GM11168 (cell line): ENCODE results near the gene HSPD1.

Experiments used
- in situ Hi-C: fragments of 300-500 bp; cut with MboI; formaldehyde crosslinking; loops from one replicate; pipeline ENCODE4 v1.12.0; 2022; ENCODE audit warnings: low sequenced_read_pairs; ENCODE audit not compliant: unreplicated experiment

The HSPD1 gene

DNA sequence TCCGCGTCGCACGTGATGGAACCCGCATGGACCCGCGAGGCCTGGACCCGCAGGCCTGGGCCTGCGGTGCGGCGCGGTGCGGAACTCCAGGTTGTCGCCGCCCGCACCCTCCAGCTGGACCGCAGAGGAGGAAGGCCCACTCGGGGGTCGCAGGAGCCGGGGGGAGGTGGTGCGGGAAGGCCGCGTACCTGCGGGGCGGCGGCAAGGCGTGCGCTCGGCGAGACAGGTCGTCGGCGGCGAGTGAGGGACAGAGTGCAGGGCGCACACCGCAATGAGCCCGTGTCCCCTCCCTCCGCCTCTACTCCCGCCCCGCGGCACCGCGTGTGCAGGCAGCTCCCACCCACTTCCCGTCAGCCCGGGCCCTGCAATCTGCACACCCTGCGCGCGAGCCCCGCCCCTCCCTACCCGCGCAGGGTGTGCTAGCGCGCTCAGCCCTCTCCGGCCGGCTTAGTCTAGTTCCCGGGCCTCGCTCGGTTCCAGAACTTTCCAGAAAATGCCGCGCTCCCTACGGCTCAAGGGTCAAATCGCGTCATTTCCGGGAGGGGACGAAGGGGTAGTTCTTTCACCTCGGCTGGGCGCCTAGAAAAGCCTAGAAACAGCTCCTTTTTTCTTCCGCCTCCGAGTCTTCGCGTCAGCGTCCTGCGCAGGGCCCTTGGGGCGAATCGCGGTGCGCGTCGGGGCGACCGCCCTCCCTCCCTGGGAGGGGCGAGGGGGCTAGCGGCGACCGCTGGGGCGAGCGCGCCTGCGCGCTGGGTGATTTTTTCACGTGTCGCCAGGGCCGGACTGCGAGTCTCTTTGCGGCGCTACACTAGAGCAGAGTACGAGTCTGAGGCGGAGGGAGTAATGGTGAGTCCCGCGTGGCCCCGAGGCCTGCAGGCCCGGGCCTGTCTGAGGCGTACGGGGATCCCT is at the start of gene HSPD1, which contains the start of gene HSPE1:
Gene HSPD1, minus strand, starts transcription at position 247 of the 909 bp plus-strand sequence. CDS start 992 bp downstream, outside the sequence.
Gene HSPE1, plus strand, starts transcription at position 786 of the 909 bp plus-strand sequence. Its CDS starts 58 bp downstream, at position 844.
- in situ Hi-C loops: no loop called here

DNA sequence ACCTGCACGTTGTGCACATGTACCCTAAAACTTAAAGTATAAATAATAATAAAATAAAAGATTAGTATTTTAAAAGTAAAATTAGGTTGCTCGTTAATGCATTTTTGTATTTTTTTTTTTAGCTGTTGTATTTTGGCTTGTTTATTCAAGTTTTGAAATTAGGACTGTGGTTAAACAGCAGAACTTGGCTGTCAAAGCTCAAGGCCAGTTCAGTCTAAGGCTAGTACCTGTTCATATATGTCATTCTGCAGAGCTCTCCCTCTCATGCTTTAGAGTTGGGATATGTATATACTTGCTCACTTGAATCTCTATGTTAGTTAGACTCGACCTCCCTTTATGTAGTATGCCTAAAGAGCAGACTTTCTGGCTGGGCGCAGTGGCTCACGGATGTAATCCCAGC is 48.9 kb upstream of the HSPD1 start:
- in situ Hi-C loops: no loop called here

DNA sequence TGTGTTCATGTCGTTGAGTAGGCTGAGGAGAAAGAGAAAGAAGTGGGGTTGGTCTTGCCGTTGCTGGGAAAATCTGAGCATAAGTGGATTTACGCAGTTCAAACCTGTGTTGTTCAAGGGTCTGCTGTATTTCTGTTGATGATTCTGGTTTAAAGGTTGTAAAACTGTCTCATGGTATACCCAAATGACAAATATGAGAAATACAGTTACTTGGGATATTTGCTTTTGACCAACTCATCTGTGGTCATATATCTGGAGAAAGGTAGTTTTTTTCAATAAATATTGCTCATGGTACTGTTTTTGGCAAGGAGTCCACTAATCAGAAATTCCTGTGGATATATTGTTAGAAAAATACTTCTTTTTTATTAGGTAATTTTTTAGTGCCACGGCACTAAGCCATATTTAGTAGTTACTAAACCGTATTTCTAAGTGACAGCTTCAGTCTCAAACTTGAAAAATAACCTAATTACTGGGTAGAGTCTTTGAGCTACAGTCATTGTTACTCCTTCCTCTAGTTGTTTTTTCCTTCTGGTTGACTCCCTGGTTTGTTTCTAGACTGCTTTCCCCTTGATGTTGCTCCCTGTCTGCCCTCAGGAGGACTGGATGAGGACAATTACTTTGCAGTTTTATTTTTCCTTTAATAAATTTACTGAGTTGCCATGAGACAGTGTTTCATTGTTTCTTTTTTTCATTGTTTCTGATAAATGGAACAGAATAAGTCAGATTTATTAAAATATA is 47.7 kb upstream of the HSPD1 start:
- in situ Hi-C loops: no loop called here

DNA sequence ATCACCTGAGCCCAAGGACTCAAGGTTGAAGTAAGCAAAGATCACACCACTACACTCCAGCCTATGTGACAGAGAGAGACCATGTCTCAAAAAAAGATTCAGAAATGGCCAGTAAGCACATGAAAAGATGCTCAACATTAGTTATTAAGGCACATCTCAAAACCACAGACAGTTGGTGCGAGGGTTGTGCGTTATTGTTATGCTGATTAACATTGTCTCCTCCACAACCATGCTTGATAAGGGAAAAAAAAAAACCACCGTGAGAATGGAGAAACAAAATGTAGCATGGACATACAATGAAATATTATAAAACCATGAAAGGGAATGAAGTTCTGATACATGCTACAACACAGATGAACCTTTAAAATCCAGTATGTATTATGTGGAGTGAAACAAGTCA is 43.6 kb upstream of the HSPD1 start:
- in situ Hi-C loops: no loop called here

DNA sequence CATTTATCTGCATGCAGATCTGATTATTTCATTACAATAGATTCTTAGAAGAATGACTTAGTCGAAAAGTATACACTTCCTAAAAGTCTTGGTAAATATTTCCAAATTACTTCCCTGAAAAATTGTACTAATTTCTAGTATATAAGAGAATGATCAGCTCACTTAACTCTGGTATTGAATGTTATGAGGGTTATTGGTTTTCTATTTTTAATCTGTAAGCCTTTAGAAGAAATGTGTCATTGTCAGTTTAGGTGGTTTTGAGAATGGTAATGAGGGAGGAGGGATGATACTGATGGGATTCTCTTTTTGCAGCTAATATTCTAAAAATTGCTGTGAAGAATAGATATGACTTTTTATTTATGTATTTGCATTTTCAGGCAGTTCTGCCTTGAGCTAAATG is 40.1 kb upstream of the HSPD1 start:
- in situ Hi-C loops: no loop called here

DNA sequence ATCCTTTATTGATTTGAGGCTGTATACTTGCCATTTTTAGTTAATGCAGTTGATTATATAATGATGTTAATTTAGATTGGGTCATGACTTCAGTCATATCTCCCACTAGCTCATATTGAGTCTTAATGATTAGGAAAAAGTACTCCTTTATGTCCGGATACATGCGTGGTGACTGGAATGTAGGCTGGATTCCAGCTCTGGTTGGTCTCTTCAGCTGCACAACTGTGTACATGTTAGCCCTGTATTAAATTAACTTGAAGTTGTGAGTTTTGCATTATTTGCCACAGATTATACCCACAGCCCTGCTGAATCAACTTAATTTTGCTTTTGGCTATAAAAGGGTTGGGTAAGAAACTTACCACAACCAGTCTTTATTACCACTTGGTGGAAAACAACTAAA is 38.8 kb upstream of the HSPD1 start:
- in situ Hi-C loops: no loop called here

DNA sequence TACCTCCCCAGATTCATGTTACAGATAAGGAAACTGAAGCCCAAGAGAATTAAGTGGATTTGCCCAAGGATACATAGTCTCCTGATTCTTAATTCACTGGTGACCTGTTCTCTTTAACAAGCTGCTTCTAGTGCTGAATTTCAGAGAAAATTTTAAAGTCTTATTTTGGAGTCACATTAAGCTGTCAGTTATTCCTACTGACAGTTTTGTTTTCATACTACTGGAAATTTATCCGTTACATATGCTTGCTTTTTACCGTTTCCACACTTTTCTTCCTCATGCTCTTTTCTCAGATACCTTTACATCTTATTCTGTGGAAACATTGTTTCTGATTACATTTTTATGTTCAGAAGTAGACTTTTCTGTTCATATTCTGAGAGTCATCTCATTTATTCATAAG is 17.5 kb upstream of the HSPD1 start:
- in situ Hi-C loops: no loop called here

DNA sequence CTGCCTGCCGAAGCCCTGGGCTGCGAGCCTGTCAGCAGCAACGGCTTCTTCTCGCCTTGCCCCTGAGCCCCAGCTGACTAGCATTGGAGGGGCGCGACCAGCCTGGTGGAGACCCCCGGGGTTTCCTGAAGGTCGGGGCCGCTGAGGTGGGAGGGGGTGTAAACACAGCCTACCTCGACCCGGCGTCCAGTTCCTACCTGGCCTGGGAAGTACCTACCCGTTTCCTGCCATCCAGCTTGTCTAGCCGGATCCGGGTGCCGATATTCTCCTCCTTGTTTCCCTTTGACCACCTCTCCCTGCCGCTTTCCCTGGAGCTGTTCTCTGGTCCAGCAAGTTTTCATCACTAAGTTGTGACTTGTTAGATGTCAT is 16.7 kb upstream of the HSPD1 start:
- in situ Hi-C loops: no loop called here

DNA sequence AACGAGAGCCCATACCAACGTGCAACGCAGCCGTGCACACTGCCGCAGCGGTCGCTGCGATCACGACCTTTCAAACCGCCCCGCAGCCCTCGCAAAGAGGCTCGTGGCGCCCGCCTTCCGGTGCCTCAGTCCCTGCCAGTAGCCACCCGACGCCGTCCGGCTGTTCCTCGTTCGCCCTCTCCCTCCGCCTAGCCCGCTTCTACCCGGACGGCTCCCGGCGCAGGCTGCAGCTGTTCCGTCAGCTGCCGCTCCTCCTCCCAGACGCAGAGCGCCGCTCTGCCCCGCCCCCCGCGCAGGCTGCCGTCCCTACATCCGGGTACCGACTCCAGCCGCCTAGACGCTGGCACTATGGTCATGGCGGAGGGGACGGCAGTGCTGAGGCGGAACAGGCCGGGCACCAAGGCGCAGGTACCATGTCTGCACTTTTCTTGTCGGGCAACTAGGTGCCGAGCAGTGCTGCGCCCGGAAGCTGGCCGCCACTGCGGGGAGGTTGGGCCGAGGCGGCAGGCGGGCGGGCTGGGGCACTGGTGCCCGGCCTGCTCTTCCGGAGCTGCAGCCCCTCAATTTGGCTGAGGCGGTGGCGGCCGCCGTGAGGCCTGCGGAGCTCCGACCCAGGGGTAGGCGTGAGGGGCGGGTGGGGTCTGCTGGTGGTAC is 16.2 kb upstream of the HSPD1 start, which contains the start of gene MOB4:
Gene MOB4, plus strand, starts transcription at position 328 of the 654 bp plus-strand sequence. Its CDS starts 21 bp downstream, at position 349.
- in situ Hi-C loops: no loop called here

DNA sequence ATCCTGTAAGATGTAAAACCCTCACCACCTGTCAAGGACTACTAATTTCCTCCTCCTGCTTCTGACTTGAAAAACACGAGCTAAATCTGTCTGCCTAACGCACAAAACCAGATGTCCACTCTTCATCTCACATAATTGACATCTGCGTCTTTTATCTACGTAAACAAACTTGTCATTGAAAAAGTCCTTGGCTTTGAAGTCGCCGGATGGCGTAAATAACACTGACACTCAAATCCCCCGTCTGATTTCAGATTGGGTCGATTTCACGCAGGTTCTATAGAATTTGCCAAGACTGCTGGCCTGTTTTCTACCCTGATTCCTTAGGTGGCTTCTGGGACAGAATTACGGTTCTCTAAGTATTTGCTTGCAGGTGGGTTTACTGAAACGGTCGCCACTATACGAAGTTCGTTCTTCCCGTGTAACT is 15.7 kb upstream of the HSPD1 start:
- in situ Hi-C loops: no loop called here

DNA sequence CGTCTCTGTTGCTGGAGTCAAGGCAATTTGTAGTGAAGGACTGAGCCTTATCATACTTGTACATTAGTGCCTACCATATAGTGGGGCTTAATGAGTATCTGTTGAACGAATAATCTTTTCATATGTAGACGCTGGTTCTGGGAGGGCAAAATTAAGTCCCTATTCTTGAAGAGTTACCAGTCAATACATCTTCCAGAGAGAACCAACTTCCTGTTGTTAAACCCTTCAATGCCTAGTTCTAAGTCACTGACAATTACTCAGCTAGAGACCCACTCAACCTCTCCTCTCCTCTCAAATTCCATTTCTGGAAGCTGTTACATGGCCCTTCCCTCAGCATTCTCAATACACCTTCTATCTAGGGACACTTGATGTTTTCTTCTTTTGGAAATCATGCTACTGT is 15.1 kb upstream of the HSPD1 start:
- in situ Hi-C loops: no loop called here

DNA sequence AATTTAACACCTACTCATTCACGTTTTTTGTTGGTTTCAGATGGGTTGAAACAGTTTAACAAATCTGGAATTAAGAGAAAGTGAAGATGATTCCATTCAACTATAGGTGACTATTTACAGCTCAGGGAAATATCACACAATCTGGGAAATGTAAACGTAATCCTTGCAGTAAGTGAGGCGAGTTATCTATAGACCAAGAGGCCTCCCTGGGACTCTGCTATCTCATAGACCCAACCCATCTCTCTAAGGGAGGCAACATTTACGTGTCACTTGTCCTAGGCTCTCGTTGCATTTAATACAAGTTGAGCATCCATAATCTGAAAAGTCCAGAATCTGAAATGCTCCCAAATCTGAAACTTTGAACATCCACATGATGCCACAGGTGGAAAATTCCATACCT is 14.3 kb upstream of the HSPD1 start:
- in situ Hi-C loops: no loop called here

DNA sequence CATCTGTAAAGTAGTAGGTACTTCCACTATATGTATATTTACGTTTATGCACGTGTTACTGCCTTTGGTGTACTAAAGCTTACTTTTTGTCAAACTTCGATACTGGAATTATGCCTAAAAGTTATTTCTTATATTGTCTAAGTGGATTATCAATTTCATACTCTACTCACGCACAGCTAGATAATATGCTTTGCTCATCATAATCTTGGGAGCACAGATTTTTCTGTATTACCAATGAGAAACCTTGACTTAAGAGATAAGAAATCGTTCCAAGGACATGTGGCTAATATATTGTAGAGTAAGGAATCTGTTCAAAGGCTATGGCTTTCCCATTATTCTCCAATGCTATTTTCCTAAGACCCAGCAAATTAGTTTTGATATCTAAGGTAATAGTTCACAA is 7.0 kb upstream of the HSPD1 start:
- in situ Hi-C loops: no loop called here

DNA sequence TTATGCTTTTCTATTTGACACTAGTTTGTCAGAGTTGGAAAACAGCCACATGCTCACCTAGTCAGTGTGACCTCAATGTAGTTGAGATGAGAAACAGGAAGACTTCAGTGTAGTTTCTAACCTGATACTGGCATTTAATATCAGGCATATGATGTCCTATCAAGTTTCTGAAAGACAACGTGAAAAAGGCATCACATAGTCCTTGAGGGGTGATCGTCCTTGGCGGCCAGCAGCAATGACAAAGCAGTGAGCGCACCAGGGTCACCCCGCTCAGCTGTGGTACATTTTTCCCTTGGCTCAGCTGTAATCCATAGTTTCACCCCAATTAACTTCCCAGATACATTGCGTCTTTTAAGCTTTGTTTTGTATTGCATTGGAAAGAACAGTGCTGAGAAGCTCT is 4.9 kb upstream of the HSPD1 start:
- in situ Hi-C loops: no loop called here

DNA sequence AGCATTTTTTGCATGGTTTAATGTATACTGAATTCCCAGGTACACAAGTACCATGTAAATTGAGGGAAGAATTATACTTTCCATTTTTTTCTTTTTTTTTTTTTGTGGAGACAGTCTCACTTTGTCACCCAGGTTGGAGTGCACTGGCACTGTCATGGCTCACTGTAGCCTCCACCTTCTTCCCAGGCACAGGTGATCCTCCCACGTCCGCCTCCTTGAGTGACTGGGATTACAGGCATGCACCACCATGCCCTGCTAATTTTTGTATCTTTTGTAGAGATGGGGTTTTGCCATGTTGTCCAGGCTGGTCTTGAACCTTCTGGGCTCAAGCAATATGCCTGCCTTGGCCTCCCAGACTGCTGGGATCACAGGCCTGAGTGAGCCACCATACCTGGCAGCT is 4.4 kb upstream of the HSPD1 start:
- in situ Hi-C loops: no loop called here

DNA sequence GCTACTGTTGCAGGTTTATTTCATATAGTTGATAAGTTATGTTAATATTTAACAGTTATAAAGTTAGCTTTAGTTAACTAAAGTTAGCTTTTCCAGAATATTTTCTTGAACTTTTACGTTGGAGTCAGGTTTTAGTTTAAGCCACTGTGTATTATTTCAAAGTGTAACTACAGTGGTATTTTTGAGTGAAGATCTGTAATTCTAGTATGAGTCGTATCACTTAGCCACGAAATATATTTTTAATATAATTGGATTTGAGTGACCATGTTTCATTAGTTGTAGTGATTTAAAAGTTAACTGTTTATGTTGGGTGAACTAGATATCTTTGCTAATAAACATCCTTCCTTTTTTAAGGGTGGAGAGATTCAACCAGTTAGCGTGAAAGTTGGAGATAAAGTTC is 3.0 kb upstream of the HSPD1 start:
- in situ Hi-C loops: no loop called here

DNA sequence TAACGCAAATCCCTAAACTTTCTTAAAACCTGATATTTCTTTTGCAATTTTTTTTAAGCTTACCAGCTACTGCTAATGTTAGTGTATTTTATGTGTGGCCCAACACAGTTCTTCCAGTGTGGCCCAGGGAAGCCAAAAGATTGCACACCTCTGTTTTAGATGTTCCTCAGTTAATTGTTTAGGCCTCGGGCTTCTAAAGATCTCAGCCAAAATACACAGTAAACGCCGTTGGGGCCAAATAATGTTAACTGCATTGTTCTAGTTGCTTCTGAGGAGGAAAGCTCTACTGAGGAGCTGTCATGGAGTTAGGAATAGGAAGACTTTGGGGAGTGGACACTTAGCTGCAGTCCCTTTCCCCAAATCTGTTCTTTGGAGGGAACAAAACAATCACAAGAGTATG is 2.6 kb upstream of the HSPD1 start:
- in situ Hi-C loops: no loop called here

DNA sequence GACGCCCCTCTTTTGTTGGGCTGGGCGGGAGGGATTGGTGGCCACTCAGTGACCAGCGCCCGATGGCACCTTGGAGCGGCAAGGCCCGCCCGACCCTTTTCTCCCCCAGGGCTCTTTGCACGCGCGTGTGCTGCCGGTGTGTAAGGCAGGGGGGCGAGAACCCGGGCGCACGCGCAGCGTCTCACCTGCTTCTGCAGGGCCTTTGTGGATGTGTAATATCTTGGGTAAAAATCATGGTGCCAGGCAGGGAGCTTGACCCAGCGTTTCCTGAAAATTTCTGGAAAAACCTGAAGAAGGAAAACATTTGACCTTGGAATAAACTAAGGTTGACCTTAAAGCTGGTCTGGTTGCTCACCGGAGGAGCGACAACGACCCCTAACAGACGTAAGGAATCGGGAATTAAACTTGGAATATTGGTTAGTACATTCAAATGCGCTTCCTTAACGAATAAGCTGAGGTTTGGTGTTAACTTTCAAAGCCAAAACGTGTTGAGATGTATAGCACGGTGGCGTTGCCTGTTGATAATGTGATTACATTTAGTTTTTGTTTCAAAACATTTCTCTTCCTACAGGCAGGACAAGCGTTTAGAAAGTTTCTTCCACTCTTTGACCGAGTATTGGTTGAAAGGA is 977 bp upstream of the HSPD1 start:
- in situ Hi-C loops: no loop called here

DNA sequence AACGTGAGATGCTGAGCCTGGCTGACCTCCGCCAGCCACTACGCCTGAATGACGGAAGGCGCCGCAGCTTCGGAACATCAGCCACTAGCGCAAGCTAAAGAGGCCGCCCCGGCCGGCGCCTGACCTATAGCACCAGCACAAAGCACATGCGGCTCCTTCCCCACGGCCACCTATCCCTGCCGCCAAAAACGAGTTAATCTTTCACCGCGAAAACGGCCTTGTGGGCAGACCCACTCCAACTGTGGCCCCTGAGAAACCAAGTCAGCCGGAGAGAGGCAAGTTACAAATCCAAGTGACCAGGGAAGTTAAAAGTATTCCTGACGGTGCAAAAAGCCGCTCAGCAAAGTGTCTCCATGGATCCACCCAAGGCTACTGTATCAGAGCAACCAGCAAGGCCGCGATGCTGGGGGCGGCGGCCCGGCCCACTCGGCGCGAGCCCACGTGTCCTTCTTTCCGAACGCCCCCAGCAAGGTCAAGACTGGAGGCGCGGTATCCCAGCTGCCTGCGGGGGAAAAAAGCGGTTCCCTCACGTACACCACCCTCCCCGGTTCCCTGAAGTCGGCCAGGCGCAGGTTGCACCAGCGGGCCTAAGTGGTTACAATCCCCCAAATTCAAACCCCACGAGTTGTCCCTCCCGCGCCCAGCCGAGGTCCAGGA is 575 bp downstream of the HSPD1 start:
- in situ Hi-C loops: no loop called here
